Fibroblast of mammary gland (primary cell): Measurements from ENCODE around the gene GLI3.

Experiments
- DNase-seq: peaks from one replicate; pipeline ENCODE4 v3.0.0-alpha.2; 2010; ENCODE audit warnings: low read depth
- H3K4me3 ChIP-seq: 2 replicates; pipeline ENCODE4 v1.5.1; 2011; ENCODE audit warnings: low read depth, mild to moderate bottlenecking, low read length, moderate library complexity; ENCODE audit not compliant: control insufficient read depth
- TF ChIP-seq, protein P1 (sequence below): conservative IDR thresholded peaks from 2 replicates; pipeline ENCODE4 v1.5.1; 2011; ENCODE audit warnings: low read depth, low read length, inconsistent platforms; ENCODE audit not compliant: control insufficient read depth, insufficient read depth

Gene GLI3

DNA sequence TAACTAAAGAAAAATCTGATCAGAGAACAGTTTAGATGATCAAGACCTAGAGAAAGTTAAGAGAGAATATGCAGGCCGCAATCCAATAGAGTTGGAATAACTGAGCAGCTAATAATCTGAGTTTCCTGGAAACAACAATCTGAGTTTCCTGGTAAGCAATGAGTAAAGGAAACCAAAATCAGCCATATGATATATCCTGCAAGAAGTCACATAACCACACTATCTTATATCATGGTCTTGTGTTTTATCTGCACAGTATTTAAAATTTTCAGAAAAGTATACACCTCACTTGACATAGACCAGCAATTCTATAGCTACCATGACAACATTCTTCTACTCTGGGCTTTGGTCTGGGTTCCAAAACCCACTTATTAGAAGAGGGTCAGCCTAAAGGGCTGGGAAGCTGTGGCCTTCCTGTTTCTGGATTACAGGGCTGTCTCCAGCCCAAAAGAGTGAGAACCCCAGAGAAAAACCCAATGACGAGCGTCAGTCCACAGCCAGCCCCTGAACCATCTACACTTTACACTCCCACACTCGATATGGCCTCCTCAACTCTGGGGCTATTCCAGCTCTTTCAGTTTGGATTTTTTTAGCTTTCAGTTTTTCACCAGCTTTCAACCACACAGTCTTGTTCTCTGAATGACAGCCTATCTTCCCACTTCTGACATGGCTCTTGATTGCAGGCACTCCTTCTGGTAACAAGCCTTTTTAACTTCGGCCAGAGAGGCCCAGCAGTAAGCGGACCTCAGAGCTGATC is 110.4 kb downstream of the GLI3 start:
- TF ChIP-seq, protein P1, sequence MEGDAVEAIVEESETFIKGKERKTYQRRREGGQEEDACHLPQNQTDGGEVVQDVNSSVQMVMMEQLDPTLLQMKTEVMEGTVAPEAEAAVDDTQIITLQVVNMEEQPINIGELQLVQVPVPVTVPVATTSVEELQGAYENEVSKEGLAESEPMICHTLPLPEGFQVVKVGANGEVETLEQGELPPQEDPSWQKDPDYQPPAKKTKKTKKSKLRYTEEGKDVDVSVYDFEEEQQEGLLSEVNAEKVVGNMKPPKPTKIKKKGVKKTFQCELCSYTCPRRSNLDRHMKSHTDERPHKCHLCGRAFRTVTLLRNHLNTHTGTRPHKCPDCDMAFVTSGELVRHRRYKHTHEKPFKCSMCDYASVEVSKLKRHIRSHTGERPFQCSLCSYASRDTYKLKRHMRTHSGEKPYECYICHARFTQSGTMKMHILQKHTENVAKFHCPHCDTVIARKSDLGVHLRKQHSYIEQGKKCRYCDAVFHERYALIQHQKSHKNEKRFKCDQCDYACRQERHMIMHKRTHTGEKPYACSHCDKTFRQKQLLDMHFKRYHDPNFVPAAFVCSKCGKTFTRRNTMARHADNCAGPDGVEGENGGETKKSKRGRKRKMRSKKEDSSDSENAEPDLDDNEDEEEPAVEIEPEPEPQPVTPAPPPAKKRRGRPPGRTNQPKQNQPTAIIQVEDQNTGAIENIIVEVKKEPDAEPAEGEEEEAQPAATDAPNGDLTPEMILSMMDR = no peak
- H3K4me3 ChIP-seq = no peak overlapping the region

DNA sequence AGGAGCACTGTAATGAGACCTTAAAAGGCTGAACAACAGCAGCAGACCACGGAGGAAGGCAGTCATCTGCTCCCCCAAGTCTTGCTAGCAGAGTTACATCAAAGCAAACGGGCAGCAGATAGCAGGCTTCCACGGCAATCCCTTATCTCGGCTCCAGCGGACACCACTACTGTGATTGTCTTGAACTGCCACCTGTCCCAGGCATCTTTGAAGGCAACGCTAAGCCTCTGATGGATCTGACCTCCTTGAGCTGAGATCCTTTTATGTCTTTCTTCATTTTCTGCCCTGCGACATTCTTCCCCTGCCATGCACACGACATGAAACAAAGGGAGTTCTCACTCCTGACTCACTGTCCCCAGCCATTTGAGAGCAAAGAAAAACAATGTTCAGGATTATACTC is 111.7 kb downstream of the GLI3 start:
- DNase-seq = no peak
- TF ChIP-seq, protein P1 = no peak
- no peak overlapping the region for H3K4me3 ChIP-seq

More for the DNA sequence above, 110.4 kb downstream of the GLI3 start:
- no peak for DNase-seq

DNA sequence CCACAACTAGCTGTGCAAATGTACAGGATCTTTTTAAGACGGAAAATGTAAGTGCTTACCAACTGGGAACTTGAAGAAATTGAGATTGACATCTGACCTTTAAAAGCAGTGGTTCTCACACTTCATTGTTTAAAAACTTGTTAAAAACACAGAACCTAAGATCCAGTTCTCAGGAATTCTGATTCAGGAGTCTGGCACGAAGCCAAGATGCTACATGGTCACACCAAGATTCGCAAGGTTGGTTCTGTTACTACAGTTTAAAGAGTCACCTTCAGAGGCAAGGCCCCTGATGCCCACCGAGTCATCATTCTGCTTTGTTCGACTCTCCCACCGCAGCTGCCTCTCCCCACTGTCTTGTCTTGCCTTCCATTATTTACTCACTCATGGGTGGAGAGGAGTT is 113.3 kb downstream of the GLI3 start:
- H3K4me3 ChIP-seq = no peak overlapping the region
- no peak for DNase-seq
- TF ChIP-seq, protein P1 = no peak

DNA sequence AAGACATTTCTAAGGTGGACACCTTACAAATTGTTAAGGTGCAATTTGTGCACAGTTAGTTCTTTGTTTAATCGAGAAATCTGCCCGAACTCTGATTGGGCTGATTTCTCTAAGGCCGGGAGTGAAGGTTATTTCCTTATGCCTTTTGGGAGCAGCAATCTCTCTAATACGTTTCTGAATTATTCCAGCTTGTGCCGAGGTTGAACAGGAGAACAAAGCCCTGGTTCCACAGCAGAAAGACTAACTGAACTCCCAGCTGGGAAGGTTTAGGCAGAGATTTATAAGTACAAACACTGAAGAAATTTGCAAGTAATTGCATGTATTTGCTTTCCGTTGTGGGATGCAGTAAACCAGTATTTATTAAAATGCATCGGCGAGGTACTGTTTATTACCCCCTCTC is 116.8 kb downstream of the GLI3 start:
- TF ChIP-seq, protein P1 = no peak
- DNase-seq = no peak
- H3K4me3 ChIP-seq = no peak overlapping the region

DNA sequence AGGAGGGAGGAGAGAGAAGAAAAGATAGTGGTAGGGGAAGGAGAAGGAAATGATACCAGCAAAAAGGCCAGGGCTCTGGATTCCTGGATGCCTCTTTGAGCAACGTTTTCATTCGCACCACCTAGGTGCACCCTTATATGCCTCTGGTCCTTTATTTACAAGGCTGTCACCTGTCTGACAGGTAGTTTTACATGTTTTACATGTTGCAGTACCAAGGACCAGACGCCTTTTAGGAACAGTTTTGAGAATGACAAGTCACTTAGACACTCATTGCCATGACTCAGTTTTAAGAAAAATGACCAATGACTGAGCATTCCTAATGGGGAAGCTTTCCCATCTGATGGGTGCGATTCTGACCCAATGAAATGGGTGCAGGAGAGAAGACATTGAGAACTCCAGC is 119.8 kb downstream of the GLI3 start:
- H3K4me3 ChIP-seq = no peak overlapping the region
- TF ChIP-seq, protein P1 = no peak
- no peak for DNase-seq

DNA sequence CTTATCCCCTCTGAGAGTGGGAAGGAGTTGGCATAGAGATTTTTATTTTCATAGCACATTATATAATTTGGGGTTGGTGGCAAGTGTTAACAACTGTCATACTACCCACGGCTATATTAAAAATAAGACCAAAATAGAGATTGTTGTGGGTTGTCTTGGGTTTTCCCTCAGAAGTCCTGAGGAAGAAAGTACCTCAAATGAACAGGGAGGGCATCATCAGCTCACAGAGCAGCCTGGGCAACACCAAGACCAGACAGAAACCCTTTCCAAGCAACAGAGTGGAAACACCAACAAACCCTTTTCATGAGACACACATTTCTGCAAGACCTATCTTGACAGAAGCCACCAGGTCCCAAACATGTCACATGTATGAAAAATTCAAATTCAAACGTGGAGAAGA is 121.2 kb downstream of the GLI3 start:
- DNase-seq = no peak
- TF ChIP-seq, protein P1 = no peak
- H3K4me3 ChIP-seq = no peak overlapping the region
